ENCODE measurements around the gene ZFAND2B.
"Not testable (repeated sequence)": the region's sequence is repeated elsewhere in the genome, so short reads cannot be mapped to it uniquely, and the experiment has no call there.

ZFAND2B gene

DNA sequence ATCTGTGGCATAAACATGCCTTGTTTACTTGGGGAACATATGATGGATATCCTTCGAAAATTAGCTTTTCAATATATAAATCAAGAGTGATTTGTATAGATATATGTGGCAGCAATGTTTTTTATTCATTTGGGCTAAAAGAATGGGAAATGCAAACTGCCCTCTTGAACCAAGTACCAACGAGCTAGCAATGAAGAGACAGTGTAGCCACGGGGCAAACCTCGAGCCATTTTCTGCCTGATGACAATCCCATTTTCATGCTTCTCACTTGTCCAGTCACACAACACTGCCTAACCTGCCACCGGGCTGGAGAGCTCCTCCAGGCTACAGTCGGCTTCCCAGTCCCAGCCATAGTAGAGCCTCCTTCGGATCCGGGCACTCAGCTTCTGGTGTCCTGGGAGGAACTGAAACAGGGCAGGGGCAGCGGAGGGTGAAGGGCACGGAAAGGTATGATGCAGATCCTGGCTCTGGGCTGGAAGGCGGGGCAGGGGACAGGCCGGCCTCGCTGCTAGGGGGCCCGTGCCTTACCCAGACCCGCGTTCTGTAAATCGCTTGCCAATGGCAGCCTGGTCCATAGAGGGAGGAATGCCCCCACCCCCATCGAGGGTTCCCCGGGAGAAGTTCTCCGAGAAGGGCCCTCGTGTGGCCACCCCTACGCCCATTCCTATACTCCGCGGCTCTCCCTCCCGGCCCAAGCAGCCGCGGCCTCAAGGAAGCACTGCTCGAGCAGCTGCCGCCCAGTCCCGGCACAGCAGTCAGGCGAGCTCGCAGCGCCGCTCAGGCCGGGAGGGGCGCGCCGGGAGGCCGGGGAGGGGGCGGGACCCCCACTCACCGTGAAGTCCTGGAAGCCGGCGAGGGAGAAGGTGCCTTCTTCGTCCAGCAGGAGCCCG lies 30.4 kb upstream of the ZFAND2B start:
- DNase-seq, result no peak

DNA sequence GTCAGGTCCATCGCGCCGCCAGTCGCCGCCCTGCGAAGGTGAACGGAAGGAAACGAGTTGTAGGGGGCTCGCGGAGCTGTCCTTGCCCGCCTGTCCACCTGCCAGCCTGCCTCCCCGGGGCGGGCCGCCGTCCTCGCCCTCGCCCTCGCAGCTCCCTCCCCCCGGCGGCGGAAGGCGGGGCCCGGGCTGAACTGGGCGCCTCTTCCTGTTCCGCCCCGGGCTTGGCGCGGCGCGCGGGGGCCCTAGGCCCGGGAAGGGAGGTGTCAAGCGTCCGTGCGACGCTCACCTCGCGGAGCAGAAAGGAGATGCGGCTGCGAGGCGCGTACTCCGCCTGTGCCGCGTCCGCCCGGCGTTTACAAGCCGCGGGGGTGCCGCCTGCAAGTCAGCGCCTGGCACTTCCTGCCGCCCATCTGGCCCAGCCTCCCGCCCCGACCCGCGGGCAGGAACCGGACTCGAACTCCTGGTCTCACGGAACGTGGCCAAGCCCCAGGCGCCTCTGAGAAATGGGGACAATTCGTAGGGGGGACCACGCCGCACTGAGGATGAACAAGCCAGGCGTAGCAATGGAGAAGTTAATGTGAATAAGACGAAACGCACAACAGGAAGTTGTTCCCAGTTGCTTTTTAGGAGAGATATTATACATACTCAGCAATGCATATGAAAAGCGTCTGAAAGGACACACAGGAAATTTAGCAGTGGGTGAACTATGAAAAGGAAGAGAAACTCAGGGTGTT lies 29.6 kb upstream of the ZFAND2B start, which contains the start of gene CNPPD1:
TSS of gene CNPPD1 (minus strand) at position 108 of the 734 bp plus-strand sequence. CDS start at position 11, 97 bp downstream.
- DNase-seq, result peak; percentile 80

DNA sequence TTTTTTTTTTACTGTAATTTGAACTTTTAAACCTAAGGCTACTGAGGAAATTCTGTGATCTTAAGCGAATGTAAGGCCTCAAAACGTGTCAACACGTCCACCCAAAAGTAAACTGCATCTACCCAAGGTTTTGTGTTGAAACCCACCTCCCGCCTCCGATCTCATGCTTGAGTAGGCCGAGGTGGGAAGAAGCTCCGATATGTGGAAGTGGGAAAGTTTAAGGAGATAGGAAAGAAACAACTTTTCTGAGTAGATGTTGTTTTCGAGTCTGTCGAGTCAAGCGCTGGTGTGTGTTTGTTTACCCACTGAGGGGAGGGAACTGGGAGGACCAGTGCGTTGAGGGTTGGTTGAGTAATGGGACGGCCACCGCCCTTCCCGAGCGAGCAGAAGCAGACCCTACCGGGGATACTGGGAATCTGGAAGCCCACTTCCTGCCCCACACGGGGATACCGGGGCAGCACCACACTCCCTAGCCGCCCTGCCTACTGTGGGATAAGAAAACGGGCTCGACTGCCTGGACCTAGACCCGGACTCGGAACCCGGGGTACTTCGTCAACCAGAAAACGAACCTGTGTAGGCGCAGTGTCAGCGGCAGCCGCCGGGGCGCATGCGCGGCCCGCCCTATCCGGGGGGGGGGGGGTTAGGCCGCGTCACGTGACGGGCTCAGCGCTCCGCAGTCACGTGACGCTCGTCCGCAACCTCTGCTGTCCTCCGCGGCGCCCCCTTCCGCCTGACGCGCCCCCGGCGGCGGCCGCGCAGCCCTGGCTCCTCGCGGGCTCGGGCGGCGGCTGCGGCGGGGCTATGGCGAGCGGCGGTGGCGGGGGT lies 28.8 kb upstream of the ZFAND2B start, which contains the start of gene RETREG2:
TSS of gene RETREG2 (plus strand) at position 724 of the 825 bp plus-strand sequence. CDS start at position 802, 78 bp downstream.
- DNase-seq, result peak; percentile 77

DNA sequence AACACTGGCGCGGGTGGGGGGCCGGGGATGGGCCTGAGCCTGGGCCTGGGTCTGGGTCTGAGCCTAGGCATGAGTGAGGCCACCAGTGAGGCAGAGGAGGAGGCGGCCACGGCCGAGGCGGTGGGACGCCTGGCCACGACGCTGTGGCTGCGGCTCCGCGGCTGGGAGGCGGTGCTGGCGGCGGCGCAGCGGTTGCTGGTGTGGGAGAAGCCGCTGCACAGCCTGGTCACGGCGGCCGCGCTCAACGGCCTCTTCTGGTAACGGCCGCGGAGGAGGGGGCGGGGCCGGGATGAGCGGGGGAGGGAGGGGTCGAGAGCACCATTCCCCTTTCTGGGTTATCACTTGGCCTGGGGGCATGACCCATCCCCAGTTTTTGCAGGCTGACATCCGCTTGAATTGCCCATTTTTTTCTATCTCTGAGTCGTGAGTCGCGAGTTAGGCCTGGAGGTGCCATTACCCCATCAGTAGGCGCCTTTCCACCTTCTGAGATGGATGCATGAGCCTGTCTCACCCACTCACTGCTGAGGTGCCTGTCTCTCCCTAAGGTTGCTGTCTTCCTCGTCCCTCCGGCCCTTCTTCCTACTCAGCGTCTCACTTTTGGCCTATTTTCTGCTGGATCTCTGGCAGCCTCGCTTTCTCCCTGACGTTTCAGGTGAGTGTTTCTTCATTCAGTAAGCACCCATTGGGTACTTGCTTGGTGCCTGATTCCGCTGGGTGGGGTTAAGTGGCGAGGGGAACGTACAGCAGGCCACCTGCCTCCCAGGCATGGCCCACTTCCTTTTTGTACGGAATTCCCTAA lies 28.0 kb upstream of the ZFAND2B start:
- DNase-seq, result no peak

DNA sequence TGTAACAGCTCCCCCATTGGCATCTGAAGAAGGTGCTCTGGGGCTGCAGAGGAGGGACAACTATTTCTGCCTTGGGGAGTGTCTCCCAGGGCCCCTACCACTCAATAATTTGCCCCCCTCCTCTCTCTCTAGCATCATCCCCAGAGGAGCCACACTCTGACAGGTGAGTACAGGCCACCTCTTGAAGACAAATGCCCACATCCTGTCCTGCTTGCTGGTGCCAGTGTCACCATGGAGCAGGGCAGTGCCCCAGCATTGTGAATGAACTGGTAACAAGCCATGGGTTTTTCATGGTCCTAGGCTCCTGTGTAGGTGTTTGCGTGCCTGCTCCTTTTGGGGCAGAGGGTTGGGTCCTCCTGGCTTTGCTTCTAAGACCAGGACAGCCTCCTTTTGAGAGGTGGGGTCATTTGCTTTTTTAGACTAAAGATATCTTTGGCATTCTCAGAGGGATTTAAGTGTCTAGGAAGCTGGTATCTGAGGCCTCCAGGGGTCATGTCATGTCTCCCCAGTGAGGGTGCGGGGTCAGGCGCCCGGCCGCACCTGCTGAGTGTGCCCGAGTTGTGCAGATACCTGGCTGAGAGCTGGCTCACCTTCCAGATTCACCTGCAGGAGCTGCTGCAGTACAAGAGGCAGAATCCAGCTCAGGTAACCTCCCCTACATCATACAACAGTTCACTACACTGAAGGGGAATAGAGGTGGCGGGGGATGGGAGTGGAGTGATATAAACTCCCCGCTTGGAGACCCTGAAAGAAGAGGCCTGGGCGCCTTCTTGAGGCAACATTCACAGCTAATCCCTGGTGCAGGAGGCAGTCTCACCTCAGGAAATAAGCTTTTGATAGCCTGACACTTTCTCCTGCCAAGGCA lies 26.7 kb upstream of the ZFAND2B start:
- DNase-seq, result no peak

DNA sequence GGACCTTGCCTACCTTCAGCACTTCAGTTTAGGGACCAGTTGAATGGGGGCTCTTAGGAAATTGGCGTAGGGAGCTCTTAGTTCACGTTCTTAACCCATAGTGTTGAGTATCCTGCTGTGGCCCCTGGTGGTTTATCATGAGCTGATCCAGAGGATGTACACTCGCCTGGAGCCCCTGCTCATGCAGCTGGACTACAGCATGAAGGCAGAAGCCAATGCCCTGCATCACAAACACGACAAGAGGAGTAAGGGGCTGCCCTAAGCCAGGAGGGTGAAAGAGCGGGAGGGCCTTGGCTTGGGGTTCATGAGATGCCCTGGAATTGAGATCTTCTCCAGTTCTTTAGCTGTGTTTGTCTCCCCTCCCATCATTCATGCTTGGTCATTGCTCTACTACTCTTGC lies 25.6 kb upstream of the ZFAND2B start:
- DNase-seq, result no peak

DNA sequence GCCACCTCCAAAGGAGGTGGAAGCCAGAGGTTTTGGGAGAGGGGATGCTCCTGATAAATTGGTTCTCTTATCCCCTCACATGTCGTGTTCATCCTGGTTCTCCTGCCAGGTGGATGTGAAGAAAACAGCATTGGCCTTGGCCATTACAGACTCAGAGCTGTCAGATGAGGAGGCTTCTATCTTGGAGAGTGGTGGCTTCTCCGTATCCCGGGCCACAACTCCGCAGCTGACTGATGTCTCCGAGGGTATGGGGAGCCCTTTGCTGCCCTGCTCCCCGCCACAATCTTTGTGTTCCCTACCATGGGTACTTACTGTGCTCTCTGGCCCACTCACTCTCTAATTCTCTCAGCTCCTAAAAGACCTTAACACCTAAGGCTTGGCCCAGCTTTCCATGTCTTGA lies 25.1 kb upstream of the ZFAND2B start:
- no peak for DNase-seq

DNA sequence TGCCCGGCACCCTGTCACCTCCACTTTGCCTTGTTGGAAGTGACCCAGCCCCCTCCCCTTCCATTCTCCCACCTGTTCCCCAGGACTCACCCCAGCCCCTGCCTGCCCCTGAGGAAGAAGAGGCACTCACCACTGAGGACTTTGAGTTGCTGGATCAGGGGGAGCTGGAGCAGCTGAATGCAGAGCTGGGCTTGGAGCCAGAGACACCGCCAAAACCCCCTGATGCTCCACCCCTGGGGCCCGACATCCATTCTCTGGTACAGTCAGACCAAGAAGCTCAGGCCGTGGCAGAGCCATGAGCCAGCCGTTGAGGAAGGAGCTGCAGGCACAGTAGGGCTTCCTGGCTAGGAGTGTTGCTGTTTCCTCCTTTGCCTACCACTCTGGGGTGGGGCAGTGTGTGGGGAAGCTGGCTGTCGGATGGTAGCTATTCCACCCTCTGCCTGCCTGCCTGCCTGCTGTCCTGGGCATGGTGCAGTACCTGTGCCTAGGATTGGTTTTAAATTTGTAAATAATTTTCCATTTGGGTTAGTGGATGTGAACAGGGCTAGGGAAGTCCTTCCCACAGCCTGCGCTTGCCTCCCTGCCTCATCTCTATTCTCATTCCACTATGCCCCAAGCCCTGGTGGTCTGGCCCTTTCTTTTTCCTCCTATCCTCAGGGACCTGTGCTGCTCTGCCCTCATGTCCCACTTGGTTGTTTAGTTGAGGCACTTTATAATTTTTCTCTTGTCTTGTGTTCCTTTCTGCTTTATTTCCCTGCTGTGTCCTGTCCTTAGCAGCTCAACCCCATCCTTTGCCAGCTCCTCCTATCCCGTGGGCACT lies 24.0 kb upstream of the ZFAND2B start:
- no peak for DNase-seq

DNA sequence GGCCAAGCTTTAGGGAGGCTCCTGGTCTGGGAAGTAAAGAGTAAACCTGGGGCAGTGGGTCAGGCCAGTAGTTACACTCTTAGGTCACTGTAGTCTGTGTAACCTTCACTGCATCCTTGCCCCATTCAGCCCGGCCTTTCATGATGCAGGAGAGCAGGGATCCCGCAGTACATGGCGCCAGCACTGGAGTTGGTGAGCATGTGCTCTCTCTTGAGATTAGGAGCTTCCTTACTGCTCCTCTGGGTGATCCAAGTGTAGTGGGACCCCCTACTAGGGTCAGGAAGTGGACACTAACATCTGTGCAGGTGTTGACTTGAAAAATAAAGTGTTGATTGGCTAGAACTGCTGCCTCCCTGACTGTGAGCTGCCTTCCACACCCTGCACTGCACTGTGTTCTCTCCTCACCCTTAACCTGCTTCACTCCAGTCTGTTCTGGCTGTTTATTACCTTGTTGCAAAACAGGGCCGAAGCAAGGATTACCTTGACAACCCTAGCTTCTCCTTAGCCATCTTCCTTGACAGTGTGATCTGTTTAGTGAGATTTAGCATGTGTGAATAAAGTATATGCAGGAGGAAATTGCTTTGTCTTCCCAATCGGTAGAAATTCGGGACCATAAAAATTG lies 23.3 kb upstream of the ZFAND2B start:
- DNase-seq, result no peak

DNA sequence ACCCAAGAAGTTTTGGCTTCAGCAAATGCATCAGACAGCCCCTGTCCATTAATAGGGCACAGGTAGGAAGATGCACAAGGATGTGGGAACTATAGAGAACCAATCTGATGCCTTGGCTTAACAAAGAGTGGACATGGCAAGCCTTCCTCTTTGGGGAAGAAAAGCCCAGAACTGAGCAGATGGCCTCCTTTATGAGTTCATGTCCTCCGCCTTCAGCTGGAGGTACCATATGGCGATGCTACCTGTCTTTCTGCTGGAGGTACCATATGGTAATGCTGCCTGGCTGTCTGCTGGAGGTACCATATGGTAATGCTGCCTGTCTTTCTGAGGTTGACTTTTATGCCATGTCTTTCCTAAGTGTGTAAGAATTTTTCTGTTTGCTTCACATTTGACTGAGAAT lies 22.5 kb upstream of the ZFAND2B start:
- DNase-seq, result no peak

DNA sequence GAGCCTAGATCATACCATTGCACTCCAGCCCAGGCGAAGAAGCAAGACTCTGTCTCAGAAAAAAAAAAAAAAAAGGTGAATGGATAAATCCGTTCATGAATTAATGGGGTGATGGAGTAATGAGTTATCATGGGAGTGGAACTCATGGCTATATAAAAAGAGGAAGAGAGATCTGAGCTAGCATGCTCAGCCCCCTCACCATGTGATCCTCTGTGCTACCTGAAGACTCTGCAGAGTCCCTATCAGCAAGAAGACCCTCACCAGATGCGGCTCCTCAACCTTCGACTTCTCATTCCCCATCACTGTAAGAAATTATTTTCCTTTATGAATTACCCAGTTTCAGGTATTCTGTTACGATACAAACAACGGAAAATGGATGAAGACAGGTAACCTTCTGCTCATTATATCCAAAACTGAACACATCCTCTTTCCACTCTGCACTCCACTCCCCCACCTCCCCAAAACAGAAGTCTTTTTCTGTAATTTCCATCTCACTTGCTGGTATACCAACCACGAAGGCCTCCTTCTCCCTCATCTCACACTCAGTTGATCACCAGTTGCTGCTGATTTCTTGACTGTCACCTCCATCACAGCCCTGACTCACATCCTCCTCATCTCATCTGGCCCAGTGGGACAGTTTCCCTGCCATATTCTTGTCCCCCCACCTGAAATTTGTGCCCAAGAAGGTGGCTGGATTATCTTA lies 19.7 kb upstream of the ZFAND2B start:
- DNase-seq, result no peak

DNA sequence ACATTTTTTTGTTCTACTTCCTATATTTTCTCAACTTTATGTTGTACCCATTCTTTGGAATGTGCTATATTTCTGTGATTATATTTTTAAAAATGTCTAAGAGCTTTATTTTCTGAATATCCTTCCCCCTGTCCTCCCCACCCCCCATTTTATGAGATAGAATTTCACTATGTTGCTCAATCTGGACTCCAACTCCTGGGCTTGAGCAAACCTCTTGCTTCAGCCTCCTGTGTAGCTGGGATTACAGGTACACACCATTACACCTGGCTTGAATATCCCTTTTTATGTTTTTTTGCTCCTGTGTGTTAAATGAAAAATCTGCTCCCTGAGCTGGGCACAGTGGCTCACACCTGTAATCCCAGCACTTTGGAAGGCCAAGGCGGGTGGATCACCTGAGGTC lies 9.2 kb upstream of the ZFAND2B start:
- DNase-seq, result no peak

DNA sequence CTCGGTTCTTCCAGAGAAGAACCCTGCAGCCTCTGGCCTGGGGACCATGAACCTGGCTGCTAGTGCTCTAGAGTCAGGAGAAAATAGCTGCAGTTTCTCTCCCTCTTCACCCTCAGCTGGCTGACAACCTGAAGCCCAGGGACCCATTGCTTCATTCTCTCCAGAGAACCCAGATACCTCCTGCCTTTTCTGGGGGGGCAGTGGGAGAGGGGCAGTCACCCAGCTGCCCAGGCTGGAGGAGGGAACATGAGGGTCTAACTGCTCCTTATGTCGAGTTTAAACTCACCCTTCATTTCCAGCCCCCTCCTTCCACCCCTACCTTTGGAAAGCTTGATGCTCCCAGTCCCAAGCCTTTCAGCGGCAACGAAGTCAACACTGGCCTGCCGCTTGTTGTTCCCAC lies 7.6 kb upstream of the ZFAND2B start:
- DNase-seq, result no peak

DNA sequence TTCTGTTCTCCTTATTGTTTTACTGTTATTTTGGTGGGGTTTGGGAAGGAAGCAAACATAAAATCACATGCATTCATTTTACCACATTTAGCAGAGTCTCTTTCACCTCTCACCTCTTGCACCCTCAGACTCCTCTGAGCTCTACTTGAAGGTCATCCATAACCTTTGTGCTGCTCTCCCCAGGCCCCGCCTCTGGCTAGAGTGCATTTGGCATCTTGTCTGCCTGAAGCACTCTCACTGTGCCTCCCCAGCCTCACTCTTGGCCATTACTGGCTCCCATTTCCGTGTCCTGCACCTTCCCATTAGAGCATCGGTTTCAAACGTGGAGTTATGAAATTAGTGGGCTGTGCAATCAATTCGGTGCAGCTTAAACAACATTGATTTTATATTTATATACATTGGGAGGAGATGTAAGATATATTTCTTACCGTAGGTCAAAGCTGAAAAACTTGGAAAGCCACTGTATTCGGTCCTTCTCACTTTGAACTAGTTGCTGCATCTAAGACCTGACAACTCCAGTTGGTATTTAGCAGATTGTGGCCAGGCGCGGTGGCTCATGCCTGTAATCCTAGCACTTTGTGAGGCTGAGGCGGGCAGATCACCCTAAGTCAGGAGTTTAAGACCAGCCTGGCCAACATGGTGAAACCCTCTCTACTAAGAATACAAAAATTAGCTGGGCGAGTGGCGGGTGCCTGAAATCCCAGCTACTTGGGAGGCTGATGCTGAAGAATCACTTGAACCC lies 6.9 kb upstream of the ZFAND2B start:
- no peak for DNase-seq

DNA sequence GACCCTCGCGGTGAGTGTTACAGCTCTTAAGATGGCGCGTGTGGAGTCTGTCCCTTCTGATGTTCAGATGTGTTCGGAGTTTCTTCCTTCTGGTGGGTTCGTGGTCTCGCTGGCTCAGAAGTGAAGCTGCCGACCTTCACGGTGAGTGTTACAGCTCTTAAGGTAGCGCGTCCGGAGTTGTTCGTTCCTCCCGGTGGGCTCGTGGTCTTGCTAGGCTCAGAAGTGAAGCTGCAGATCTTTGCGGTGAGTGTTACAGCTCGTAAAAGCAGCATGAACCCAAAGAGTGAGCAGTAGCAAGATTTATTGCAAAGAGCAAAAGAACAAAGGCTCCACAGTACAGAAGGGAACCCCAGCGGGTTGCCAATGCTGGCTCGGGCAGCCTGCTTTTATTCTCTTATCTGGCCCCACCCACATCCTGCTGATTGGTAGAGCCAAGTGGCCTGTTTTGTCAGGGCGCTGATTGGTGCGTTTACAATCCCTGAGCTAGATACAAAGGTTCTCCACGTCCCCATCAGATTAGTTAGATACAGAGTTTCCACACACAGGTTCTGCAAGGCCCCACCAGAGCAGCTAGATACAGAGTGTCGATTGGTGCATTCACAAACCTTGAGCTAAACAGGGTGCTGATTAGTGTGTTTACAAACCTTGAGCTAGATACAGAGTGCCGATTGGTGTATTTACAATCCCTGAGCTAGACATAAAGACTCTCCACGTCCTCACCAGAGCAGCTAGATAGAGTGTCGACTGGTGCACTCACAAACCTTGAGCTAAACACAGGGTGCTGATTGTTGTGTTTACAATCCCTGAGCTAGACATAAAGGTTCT lies 5.9 kb upstream of the ZFAND2B start:
- not testable (repeated sequence) for DNase-seq

DNA sequence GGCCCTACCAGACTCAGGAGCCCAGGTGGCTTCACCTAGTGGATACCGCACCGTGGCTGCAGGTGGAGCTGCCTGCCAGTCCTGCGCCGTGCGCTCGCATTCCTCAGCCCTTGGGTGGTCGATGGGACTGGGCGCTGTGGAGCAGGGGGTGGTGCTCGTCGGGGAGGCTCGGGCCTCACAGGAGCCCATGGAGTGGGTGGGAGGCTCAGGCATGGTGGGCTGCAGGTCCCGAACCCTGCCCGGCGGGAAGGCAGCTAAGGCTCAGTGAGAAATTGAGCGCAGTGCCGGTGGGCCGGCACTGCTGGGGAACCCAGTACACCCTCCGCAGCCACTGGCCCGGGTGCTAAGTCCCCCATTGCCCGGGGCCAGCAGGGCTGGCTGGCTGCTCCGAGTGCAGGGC lies 5.3 kb upstream of the ZFAND2B start:
- DNase-seq, result not testable (repeated sequence)

DNA sequence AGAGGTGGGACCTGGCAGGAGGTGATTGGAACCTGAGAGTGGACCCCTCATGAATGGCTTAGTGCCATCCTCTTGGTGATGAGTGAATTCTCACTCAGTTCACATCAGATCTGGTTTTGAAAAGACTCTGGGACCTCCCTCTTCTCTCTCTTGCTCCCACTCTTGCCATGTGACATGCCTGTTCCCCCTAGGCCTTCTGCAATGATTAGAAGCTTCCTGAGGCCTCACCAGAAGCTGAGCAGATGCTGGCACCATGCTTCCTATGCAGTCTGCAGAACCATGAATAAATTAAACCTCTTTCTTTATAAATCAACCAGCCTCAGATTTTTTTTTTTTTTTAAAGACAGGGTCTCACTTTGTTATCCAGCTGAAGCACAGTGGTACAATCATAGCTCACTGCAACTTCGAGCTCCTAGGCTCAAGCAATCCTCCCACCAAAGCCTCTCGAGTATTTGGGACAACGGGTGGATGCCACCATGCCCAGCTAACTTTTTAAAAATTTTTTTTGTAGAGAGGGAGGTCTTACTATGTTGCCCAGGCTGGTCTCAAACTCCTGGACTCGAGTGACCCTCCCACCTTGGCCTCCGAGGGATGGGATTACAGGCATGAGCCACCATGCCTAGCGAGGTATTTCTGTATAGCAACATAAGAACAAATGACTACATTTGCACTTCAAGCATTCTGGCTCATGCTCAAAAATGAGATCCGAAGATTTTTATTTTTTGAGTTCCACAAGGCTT lies 2.0 kb upstream of the ZFAND2B start:
- no peak for DNase-seq
